ENCODE data around the gene SNRNP40. TPM values are rescaled to one million over a fixed set of nuclear protein-coding genes. Genes with fewer than 3 reads are reported as not detected.

Gene SNRNP40
- total and polyA plus RNA-seq, 2 experiments from 2014 or later = 90.0 to 135 TPM

DNA sequence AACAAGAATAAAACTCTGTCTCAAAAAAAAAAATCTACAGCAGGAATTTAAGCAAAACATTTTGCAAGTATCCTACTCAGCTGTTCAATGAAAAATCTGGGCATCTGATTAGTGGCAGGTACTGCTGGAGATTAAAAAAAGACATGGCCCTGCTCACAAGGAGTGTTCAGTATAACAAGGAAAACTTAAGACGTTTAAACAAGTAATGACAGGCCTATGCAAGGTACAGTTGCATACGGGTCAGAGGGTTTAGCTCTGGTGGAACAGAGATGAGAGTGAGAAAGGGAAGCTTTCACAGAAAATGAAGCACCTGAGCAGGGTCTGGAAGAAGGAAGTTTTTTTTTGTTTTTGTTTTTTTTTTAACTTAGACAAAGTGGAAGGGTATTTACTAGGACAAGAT lies 23.0 kb downstream of the SNRNP40 start:
- H3K9me2 ChIP-seq (ENCODE audit: insufficient read depth) = no peaks in the 10 kb centered on the region
- Mint-ChIP-seq H3K4me1 (no peaks in the 10 kb centered on the region), H3K4me3 (no peak overlapping the region), H3K9me3 (no peaks in the 10 kb centered on the region), H3K27me3 (ENCODE audit: insufficient read depth, low read depth, poor library complexity) (no peaks in the 10 kb centered on the region), H3K27ac (no peak overlapping the region), H3K36me3 (ENCODE audit: low read depth) (peaks cover 70% of the 10 kb centered on the region)
- peaks cover 38% of the 10 kb centered on the region for H4K20me1 ChIP-seq (replicated peaks; ENCODE audit: insufficient read depth)
- TF ChIP-seq, protein P1, sequence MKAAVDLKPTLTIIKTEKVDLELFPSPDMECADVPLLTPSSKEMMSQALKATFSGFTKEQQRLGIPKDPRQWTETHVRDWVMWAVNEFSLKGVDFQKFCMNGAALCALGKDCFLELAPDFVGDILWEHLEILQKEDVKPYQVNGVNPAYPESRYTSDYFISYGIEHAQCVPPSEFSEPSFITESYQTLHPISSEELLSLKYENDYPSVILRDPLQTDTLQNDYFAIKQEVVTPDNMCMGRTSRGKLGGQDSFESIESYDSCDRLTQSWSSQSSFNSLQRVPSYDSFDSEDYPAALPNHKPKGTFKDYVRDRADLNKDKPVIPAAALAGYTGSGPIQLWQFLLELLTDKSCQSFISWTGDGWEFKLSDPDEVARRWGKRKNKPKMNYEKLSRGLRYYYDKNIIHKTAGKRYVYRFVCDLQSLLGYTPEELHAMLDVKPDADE (IDR thresholded peaks at IDR 0.05) = no peak
- no peak for TF ChIP-seq CREB1 (CRISPR knock-in tag; IDR thresholded peaks at IDR 0.05; ENCODE audit: low read depth)
- TF ChIP-seq, protein P2, sequence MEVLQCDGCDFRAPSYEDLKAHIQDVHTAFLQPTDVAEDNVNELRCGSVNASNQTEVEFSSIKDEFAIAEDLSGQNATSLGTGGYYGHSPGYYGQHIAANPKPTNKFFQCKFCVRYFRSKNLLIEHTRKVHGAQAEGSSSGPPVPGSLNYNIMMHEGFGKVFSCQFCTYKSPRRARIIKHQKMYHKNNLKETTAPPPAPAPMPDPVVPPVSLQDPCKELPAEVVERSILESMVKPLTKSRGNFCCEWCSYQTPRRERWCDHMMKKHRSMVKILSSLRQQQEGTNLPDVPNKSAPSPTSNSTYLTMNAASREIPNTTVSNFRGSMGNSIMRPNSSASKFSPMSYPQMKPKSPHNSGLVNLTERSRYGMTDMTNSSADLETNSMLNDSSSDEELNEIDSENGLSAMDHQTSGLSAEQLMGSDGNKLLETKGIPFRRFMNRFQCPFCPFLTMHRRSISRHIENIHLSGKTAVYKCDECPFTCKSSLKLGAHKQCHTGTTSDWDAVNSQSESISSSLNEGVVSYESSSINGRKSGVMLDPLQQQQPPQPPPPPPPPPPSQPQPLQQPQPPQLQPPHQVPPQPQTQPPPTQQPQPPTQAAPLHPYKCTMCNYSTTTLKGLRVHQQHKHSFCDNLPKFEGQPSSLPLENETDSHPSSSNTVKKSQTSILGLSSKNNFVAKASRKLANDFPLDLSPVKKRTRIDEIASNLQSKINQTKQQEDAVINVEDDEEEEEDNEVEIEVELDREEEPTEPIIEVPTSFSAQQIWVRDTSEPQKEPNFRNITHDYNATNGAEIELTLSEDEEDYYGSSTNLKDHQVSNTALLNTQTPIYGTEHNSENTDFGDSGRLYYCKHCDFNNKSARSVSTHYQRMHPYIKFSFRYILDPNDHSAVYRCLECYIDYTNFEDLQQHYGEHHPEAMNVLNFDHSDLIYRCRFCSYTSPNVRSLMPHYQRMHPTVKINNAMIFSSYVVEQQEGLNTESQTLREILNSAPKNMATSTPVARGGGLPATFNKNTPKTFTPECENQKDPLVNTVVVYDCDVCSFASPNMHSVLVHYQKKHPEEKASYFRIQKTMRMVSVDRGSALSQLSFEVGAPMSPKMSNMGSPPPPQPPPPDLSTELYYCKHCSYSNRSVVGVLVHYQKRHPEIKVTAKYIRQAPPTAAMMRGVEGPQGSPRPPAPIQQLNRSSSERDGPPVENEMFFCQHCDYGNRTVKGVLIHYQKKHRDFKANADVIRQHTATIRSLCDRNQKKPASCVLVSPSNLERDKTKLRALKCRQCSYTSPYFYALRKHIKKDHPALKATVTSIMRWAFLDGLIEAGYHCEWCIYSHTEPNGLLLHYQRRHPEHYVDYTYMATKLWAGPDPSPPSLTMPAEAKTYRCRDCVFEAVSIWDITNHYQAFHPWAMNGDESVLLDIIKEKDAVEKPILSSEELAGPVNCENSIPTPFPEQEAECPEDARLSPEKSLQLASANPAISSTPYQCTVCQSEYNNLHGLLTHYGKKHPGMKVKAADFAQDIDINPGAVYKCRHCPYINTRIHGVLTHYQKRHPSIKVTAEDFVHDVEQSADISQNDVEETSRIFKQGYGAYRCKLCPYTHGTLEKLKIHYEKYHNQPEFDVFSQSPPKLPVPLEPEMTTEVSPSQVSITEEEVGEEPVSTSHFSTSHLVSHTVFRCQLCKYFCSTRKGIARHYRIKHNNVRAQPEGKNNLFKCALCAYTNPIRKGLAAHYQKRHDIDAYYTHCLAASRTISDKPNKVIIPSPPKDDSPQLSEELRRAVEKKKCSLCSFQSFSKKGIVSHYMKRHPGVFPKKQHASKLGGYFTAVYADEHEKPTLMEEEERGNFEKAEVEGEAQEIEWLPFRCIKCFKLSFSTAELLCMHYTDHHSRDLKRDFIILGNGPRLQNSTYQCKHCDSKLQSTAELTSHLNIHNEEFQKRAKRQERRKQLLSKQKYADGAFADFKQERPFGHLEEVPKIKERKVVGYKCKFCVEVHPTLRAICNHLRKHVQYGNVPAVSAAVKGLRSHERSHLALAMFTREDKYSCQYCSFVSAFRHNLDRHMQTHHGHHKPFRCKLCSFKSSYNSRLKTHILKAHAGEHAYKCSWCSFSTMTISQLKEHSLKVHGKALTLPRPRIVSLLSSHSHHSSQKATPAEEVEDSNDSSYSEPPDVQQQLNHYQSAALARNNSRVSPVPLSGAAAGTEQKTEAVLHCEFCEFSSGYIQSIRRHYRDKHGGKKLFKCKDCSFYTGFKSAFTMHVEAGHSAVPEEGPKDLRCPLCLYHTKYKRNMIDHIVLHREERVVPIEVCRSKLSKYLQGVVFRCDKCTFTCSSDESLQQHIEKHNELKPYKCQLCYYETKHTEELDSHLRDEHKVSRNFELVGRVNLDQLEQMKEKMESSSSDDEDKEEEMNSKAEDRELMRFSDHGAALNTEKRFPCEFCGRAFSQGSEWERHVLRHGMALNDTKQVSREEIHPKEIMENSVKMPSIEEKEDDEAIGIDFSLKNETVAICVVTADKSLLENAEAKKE (CRISPR knock-in tag; IDR thresholded peaks at IDR 0.05) = no peak
- TF ChIP-seq ZNF114 (CRISPR knock-in tag; IDR thresholded peaks at IDR 0.05) = no peak
- no peak for TF ChIP-seq NANOG (IDR thresholded peaks at IDR 0.05; ENCODE audit: borderline replicate concordance)
- no peak for TF ChIP-seq POLR2AphosphoS5 (IDR thresholded peaks at IDR 0.05; ENCODE audit: low read depth)
- TF ChIP-seq EZH2 (IDR thresholded peaks at IDR 0.05; ENCODE audit: low read depth, unreplicated experiment) = no peak
- TF ChIP-seq EZH2phosphoT487 (IDR thresholded peaks at IDR 0.05; ENCODE audit: unreplicated experiment) = no peak
- TF ChIP-seq, protein P3, sequence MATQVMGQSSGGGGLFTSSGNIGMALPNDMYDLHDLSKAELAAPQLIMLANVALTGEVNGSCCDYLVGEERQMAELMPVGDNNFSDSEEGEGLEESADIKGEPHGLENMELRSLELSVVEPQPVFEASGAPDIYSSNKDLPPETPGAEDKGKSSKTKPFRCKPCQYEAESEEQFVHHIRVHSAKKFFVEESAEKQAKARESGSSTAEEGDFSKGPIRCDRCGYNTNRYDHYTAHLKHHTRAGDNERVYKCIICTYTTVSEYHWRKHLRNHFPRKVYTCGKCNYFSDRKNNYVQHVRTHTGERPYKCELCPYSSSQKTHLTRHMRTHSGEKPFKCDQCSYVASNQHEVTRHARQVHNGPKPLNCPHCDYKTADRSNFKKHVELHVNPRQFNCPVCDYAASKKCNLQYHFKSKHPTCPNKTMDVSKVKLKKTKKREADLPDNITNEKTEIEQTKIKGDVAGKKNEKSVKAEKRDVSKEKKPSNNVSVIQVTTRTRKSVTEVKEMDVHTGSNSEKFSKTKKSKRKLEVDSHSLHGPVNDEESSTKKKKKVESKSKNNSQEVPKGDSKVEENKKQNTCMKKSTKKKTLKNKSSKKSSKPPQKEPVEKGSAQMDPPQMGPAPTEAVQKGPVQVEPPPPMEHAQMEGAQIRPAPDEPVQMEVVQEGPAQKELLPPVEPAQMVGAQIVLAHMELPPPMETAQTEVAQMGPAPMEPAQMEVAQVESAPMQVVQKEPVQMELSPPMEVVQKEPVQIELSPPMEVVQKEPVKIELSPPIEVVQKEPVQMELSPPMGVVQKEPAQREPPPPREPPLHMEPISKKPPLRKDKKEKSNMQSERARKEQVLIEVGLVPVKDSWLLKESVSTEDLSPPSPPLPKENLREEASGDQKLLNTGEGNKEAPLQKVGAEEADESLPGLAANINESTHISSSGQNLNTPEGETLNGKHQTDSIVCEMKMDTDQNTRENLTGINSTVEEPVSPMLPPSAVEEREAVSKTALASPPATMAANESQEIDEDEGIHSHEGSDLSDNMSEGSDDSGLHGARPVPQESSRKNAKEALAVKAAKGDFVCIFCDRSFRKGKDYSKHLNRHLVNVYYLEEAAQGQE (IDR thresholded peaks at IDR 0.05; ENCODE audit: unreplicated experiment) = no peak
- no peak for TF ChIP-seq STAT1 (IDR thresholded peaks at IDR 0.05; ENCODE audit: unreplicated experiment)
- TF ChIP-seq JUNB (IDR thresholded peaks at IDR 0.05; ENCODE audit: unreplicated experiment) = no peak
- TF ChIP-seq ZNF331 (CRISPR knock-in tag; IDR thresholded peaks at IDR 0.05; ENCODE audit: low read depth) = no peak
- H3K4me2 ChIP-seq = no peak overlapping the region
- H3K27me3 ChIP-seq (ENCODE audit: insufficient read depth) = no peaks in the 10 kb centered on the region
- H3K27ac ChIP-seq (ENCODE audit: low read depth) = no peak overlapping the region
- H3K36me3 ChIP-seq (ENCODE audit: insufficient read depth) = peaks cover 56% of the 10 kb centered on the region
- ATAC-seq = no peak
- H3K4me1 ChIP-seq (ENCODE audit: insufficient read depth) = no peaks in the 10 kb centered on the region
- H3K79me2 ChIP-seq (replicated peaks; ENCODE audit: insufficient read depth) = peaks cover 15% of the 10 kb centered on the region
- no peaks in the 10 kb centered on the region for H3F3A ChIP-seq (replicated peaks; ENCODE audit: low read depth)
- no peak for DNase-seq (ENCODE audit: low spot score)
- H3K4me3 ChIP-seq = no peak overlapping the region
- H2AFZ ChIP-seq = no peak overlapping the region
